Measurements from ENCODE around the gene AUP1. TPM values are rescaled to one million over a fixed set of nuclear protein-coding genes. Genes with fewer than 3 reads are reported as not detected.

AUP1 gene, protein sequence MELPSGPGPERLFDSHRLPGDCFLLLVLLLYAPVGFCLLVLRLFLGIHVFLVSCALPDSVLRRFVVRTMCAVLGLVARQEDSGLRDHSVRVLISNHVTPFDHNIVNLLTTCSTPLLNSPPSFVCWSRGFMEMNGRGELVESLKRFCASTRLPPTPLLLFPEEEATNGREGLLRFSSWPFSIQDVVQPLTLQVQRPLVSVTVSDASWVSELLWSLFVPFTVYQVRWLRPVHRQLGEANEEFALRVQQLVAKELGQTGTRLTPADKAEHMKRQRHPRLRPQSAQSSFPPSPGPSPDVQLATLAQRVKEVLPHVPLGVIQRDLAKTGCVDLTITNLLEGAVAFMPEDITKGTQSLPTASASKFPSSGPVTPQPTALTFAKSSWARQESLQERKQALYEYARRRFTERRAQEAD
- 100 to 1,000 TPM in 1 of 6 experiments, 10 to 100 TPM in 5; 64.6 to 109 (median 80.4) TPM for total RNA-seq
- long read RNA-seq, transcript AUP1-201 (12 exons, 1,695 nt), result major isoform, 33 of 45 reads
- long read RNA-seq, partial matches to known transcripts, result 5 of 45 reads
- long read RNA-seq, other reads (novel, unspliced or antisense), result 1 of 45 reads

DNA sequence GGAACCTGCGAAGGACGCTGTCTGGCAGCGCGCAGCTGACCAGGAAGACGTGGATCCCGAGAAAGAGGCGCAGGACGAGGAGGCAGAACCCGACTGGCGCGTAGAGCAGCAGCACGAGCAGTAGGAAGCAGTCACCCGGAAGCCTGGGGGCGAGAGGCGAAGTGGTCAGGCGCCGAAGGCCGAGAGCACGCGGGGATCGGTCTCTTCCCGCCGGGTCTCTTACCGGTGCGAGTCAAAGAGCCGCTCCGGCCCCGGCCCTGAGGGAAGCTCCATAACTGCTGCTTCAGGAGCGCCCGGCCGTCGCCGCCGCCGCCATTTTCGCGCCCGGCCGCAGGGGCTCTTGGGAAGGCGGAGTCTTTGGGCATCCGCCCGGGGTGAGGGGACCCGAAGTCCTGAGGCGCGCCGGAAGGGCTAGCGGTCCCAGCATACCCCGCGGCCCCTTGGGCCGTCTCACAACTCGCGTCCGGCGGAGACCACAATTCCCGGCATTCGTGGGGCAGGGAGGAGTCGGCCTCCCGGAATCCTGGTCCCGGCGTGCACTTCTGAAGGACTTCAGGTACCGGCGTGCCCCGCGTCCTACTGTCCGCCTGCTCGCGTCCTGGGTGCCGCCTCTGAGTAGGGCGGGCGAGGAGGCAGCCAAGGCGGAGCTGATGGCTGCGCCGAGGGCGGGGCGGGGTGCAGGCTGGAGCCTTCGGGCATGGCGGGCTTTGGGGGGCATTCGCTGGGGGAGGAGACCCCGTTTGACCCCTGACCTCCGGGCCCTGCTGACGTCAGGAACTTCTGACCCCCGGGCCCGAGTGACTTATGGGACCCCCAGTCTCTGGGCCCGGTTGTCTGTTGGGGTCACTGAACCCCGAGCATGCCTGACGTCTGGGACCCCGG, at the start of gene AUP1, which contains the start of gene HTRA2:
AUP1 (minus strand) TSS at position 350 of the 882 bp plus-strand sequence; CDS start at position 273, 77 bp downstream.
HTRA2 (plus strand) TSS at position 577 of the 882 bp plus-strand sequence; CDS start at position 651, 74 bp downstream.
- H3K4me1 ChIP-seq, result peaks cover 0 to 19% (median 6%) of the 10 kb centered on the region in 4 donors
- peak; percentile 93 to 96 (median 94) for ATAC-seq
- peak; percentile 99 to 100 (median 100) for DNase-seq
- peak within 1 kb of the TSS; percentile 78 to 98 (median 97) for H3K4me3 ChIP-seq
- 0% methylated on average over 15 of the region's 87 CpGs for WGBS (ENCODE audit: insufficient coverage, low coverage, low lambda C conversion rate, missing lambda C conversion rate)
- no peaks in the 10 kb centered on the region for H3K9me3 ChIP-seq
- H3K27me3 ChIP-seq, result no peaks in the 10 kb centered on the region
- intact Hi-C loops (cut with DNase I), result loop anchor here in 1 of 2 donors (5.0 kb wide), 1 partner anchor 42 kb away; no protein-coding TSS in a partner anchor
- peak; percentile 74 for TF ChIP-seq POLR2A (IDR thresholded peaks at IDR 0.05)
- TF ChIP-seq, protein P1, sequence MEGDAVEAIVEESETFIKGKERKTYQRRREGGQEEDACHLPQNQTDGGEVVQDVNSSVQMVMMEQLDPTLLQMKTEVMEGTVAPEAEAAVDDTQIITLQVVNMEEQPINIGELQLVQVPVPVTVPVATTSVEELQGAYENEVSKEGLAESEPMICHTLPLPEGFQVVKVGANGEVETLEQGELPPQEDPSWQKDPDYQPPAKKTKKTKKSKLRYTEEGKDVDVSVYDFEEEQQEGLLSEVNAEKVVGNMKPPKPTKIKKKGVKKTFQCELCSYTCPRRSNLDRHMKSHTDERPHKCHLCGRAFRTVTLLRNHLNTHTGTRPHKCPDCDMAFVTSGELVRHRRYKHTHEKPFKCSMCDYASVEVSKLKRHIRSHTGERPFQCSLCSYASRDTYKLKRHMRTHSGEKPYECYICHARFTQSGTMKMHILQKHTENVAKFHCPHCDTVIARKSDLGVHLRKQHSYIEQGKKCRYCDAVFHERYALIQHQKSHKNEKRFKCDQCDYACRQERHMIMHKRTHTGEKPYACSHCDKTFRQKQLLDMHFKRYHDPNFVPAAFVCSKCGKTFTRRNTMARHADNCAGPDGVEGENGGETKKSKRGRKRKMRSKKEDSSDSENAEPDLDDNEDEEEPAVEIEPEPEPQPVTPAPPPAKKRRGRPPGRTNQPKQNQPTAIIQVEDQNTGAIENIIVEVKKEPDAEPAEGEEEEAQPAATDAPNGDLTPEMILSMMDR (IDR thresholded peaks at IDR 0.05), result peak in 1 of 4 donors; percentile 6
- peak within 1 kb of the TSS; percentile 68 to 77 (median 76) for H3K27ac ChIP-seq
- H3K36me3 ChIP-seq, result peaks cover 0 to 29% (median 9%) of the 10 kb centered on the region in 4 donors

DNA sequence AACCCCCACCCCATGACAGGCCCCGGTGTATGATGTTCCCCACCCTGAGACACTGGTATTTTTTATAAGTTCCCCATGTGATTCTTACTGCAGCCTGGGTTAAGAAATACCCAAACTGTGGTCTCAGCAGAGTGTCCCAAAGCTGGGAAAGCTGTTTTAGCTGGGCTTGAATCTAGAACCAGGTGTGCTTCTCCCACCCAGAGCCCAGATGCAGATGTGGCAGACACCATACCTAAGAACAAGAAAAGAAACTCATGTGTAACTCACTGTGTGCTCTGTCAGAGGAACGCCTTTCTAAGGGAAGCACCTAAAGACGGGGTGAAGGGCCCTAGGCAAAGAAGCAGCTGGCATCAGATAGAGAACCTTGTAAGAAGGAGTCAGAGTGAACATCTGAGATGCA, 48.9 kb upstream of the AUP1 start:
- WGBS (ENCODE audit: insufficient coverage, low coverage, low lambda C conversion rate, missing lambda C conversion rate), result 65% methylated on average over 3 of the region's 3 CpGs
- DNase-seq (no peak), ATAC-seq (no peak)
- no peaks in the 10 kb centered on the region for H3K9me3 ChIP-seq
- TF ChIP-seq, protein P1 (IDR thresholded peaks at IDR 0.05), result no peak
- TF ChIP-seq POLR2A (IDR thresholded peaks at IDR 0.05), result no peak
- no peaks in the 10 kb centered on the region for H3K36me3 ChIP-seq
- intact Hi-C loops (cut with DNase I), result no loop called here
- H3K4me3 ChIP-seq, result no peak overlapping the region
- H3K27ac ChIP-seq, result no peak overlapping the region
- H3K27me3 ChIP-seq, result no peaks in the 10 kb centered on the region
- no peaks in the 10 kb centered on the region for H3K4me1 ChIP-seq

DNA sequence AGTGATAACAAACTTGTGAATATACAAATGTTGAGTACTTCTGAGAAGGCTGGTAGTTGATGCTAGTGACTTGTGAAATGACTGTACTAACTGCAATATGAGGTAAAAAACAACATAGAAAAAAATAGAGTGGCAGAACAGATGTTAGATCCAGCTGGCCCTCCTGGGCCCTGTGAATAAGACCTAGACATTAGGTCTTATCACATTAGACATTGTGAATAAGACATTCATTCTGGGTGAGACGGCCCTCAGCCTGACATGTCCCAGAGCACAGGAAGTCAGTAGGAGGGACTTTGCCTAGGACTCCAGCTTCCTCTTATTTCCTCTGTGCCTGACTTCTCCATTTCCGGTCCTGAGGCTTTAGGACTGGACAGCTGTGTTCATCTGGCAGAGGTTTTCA, 47.9 kb upstream of the AUP1 start:
- intact Hi-C loops (cut with DNase I), result no loop called here
- Histone ChIP-seq H3K27me3 (no peaks in the 10 kb centered on the region), H3K9me3 (no peaks in the 10 kb centered on the region), H3K27ac (peak overlapping the region in 1 of 3 donors; percentile 49), H3K4me3 (no peak overlapping the region), H3K4me1 (no peaks in the 10 kb centered on the region), H3K36me3 (no peaks in the 10 kb centered on the region)
- ATAC-seq (peak; percentile 59 to 69 (median 64)), DNase-seq (no peak)
- TF ChIP-seq, protein P1 (IDR thresholded peaks at IDR 0.05), result no peak
- no peak for TF ChIP-seq POLR2A (IDR thresholded peaks at IDR 0.05)
- WGBS (ENCODE audit: insufficient coverage, low coverage, low lambda C conversion rate, missing lambda C conversion rate), result 27% methylated on average over 2 of the region's 2 CpGs

DNA sequence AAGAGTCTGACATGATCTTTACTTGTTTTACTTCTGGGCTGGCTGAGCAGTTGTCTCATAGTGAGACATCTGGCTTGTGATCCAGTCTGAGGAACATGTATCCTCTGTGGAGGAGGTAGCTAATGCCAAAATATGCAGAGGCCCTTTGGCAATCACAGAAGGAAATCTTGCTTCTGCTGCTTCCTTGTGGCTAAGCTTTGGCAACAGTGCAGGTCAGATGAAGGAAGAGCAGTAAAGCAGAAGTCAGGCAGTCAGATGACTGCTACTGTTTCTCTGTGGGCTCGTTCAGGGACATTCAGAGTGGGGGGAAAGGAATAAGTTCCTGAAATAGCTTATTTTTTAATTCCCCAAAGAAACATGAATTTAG, 47.3 kb upstream of the AUP1 start:
- 42% methylated on average over 1 of the region's 1 CpG for WGBS (ENCODE audit: insufficient coverage, low coverage, low lambda C conversion rate, missing lambda C conversion rate)

More for the DNA sequence above, 47.3 kb upstream of the AUP1 start:
- TF ChIP-seq POLR2A (IDR thresholded peaks at IDR 0.05), result peak; percentile 24
- TF ChIP-seq, protein P1 (IDR thresholded peaks at IDR 0.05), result no peak
- no peak overlapping the region for H3K4me3 ChIP-seq
- H3K27me3 ChIP-seq, result no peaks in the 10 kb centered on the region
- intact Hi-C loops (cut with DNase I), result no loop called here
- peak; percentile 53 to 69 (median 64) for ATAC-seq
- no peaks in the 10 kb centered on the region for H3K36me3 ChIP-seq
- H3K27ac ChIP-seq, result peak overlapping the region in 1 of 3 donors; percentile 49
- no peaks in the 10 kb centered on the region for H3K9me3 ChIP-seq
- H3K4me1 ChIP-seq, result no peaks in the 10 kb centered on the region
- no peak for DNase-seq
